ENCODE data around the gene FLOT1.

The FLOT1 gene

GRCh38 chr6:30750379-30750668 is 7.8 kb upstream of the FLOT1 start:
- intact Hi-C loops (cut with DNase I), result no loop called here
- DNase-seq, result no peak

- DNase-seq, result no peak
- intact Hi-C loops (cut with DNase I), result loop anchor here (10.0 kb wide), 1 partner anchor 135 kb away; the partner anchor contains the start of gene DDR1
Measured at GRCh38 chr6:30749554-30750378, 7.3 kb upstream of the FLOT1 start.

GRCh38 chr6:30748851-30749540 is 6.5 kb upstream of the FLOT1 start:
- intact Hi-C loops (cut with DNase I), result loop anchor here (10.0 kb wide), 1 partner anchor 136 kb away; the partner anchor contains the start of gene DDR1
- DNase-seq, result no peak

- DNase-seq, result no peak
- intact Hi-C loops (cut with DNase I), result loop anchor here (10.0 kb wide), 1 partner anchor 137 kb away; the partner anchor contains the start of gene DDR1
Measured at GRCh38 chr6:30747902-30748769, 5.6 kb upstream of the FLOT1 start.

- intact Hi-C loops (cut with DNase I), result loop anchor here (10.0 kb wide), 1 partner anchor 138 kb away; the partner anchor contains the start of gene DDR1
- DNase-seq, result no peak
Measured at GRCh38 chr6:30747300-30747687, 4.8 kb upstream of the FLOT1 start.

- intact Hi-C loops (cut with DNase I), result loop anchor here (5.0 to 10.0 kb wide), 2 partner anchors 38 to 141 kb away; partner anchors contain the start of gene DDR1
- DNase-seq, result peak; percentile 54 to 93 (median 76)
Measured at GRCh38 chr6:30744054-30744805, 1.7 kb upstream of the FLOT1 start, which contains the start of gene IER3. Gene IER3, minus strand, starts transcription at chr6:30744547. Its CDS starts 29 bp downstream, at chr6:30744518.

GRCh38 chr6:30743099-30744053 is 889 bp upstream of the FLOT1 start:
- intact Hi-C loops (cut with DNase I), result loop anchor here (5.0 to 10.0 kb wide), 2 partner anchors 39 to 141 kb away; partner anchors contain the start of gene DDR1
- peak in 22 of 42 donors; percentile 6 to 56 (median 32) for DNase-seq

GRCh38 chr6:30741789-30742315 is 635 bp downstream of the FLOT1 start:
- intact Hi-C loops (cut with DNase I), result loop anchor here (5.0 to 10.0 kb wide), 2 partner anchors 40 to 143 kb away; partner anchors contain the start of gene DDR1
- peak in 1 of 42 donors; percentile 25 for DNase-seq

- intact Hi-C loops (cut with DNase I), result loop anchor here (5.0 to 10.0 kb wide), 2 partner anchors 41 to 144 kb away; partner anchors contain the start of gene DDR1
- DNase-seq, result no peak
Measured at GRCh38 chr6:30741063-30741779, 1.3 kb downstream of the FLOT1 start.

- DNase-seq, result no peak
- intact Hi-C loops (cut with DNase I), result loop anchor here (5.0 to 10.0 kb wide), 2 partner anchors 42 to 144 kb away; partner anchors contain the start of gene DDR1
Measured at GRCh38 chr6:30740540-30740870, 2.0 kb downstream of the FLOT1 start.

GRCh38 chr6:30738532-30738931 is 4.0 kb downstream of the FLOT1 start:
- intact Hi-C loops (cut with DNase I), result no loop called here
- no peak for DNase-seq

- intact Hi-C loops (cut with DNase I), result no loop called here
Measured at GRCh38 chr6:30735668-30736314, 6.7 kb downstream of the FLOT1 start.

GRCh38 chr6:30732237-30732943 is 10.1 kb downstream of the FLOT1 start:
- intact Hi-C loops (cut with DNase I), result no loop called here
- no peak for DNase-seq

More at GRCh38 chr6:30735668-30736314, 6.7 kb downstream of the FLOT1 start:
- no peak for DNase-seq

- intact Hi-C loops (cut with DNase I), result no loop called here
- DNase-seq, result peak; percentile 56 to 93 (median 80)
Measured at GRCh38 chr6:30730601-30731435, 11.7 kb downstream of the FLOT1 start.

All from head of caudate nucleus (tissue), 42 donors.